Head of caudate nucleus (tissue), 42 donors: ENCODE results near the gene SNX10.

Source experiments
- DNase-seq, 42 donors: peaks; one replicate each; pipeline versions ENCODE4 v3.0.0 to v3.0.0-alpha.2; 2020 to 2021; ENCODE audit warnings: mixed read lengths in 7 of 42
- intact Hi-C: fragments of 100-400 bp; cut with DNase I; formaldehyde crosslinking; loops from one replicate; pipeline ENCODE4 v1.15.0; 2022

The SNX10 gene

DNA sequence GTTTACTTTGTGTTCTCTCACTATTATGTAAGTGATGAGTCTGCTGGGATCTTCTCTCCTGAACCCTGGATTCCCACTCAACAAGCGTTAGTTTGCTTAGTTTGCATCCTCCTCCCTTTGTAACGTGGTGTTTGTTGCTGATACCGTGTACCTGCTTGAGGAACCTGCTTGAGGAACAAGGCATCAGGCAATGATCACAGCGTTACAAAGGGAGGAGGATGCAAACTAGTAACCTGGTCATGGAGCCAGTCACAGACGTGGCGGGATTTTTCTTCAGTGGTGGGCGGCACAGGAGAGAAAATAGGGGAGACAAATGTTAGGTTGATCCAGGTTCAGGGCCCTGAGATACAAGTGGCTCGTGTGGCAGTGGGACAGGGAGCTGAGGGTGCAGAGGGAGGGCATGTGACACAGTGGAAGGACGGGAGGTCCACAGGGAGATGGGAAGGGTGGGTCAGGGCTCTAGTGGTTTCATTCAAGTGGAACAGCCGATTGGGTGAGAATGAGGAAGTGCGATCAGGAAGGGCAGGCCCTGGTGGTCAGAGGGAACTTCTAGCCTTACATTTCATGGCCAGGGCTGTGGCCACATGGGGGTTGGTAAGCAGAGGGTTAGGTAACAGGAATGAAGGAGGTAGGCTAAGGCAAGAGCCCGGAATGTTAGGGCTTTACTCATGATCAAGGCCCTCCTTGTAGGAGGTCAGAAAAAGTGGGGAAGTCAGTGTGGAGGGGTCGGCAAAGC is 38.0 kb downstream of the SNX10 start:
- intact Hi-C loops, result no loop called here

DNA sequence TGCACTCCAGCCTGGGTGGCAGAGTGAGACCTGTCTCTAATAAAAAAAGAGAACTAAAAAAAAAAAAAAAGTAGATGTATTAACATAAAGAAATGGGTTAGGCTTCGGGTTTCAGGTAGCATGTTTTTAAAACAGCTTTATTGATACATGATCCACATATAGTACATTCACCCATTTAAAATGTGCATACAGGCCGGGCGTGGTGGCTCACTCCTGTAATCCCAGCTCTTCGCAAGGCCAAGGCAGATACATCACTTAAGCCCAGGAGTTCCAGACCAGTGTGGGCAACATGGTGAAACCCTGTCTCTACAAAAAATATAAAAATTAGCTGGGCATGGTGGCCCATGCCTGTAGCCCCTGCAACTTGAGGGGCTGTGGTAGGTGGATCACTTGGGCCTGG is 39.5 kb downstream of the SNX10 start:
- intact Hi-C loops, result no loop called here
- peak in 1 of 42 donors; percentile 14 for DNase-seq

More for the DNA sequence above, 38.0 kb downstream of the SNX10 start:
- DNase-seq, result peak in 14 of 42 donors; percentile 8 to 51 (median 28)

DNA sequence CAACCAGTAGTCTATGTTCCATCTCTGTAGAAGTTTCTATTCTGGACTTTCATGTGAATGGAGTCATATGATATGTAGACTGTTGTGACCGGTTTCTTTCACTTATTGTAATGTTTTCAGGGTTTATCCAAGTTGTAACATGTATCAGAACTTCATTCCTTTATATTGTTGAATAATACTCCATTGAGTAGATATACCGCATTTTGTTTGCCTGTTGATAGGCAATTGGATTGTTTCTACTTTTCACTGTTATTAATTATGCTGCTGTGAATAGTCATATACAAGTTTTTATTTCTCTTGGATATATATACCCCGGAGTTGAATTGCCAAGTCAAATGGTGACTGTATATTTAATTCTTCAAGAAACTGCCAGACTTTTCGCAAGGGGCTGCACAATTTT is 40.1 kb downstream of the SNX10 start:
- intact Hi-C loops, result no loop called here

DNA sequence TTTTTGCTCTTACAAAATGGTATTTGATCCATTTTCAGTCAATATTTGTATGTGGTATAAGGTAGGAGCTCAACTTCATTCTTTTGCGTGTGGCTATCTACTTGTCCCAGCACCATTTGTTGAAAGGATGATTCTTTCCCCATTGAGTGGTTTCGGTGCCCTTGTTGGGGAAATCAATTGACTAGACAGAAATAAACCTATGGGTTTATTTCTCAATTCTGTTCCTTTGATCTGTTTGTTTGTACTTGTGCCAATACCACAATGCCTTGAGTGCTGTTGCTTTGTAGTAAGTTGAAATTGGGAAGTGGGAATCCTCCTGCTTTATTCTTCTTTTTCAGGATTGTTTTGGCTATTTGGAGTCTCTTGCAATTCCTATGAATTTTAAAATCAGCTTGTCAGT is 41.0 kb downstream of the SNX10 start:
- peak in 1 of 42 donors; percentile 8 for DNase-seq
- intact Hi-C loops, result no loop called here

More for the DNA sequence above, 40.1 kb downstream of the SNX10 start:
- DNase-seq, result no peak

DNA sequence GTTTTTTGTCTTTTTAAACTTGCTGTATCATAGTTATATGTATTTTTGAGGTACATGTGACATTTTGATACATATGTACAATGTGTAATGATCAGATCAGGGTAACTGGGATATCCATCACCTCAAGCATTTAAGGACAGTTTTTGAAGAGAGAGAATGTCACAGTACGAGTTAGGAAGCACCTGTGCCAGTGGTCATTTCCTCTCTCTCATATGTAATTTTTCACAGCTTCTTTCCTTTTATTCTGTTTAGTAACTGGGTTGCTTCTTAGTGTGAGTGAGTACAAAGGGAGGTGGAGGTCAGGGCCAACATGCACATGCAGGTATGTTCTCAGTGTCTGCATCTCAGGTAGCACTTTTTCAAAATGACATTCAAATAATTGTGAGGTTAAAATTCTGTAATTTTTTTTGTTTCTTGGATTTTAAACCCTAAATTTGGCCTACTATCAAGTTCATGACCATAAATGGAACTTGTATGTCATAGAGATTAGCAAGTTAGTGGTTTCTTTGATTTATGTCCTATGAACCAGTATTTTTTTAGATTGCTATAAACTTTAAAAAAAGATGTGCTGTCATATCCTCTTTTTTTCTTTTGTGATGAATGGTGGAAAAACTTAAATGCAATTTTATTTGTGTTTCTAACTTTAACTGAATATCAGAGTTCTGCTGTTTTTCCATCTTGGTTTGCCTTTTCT is 42.7 kb downstream of the SNX10 start:
- intact Hi-C loops, result no loop called here
- peak in 1 of 42 donors; percentile 8 for DNase-seq

DNA sequence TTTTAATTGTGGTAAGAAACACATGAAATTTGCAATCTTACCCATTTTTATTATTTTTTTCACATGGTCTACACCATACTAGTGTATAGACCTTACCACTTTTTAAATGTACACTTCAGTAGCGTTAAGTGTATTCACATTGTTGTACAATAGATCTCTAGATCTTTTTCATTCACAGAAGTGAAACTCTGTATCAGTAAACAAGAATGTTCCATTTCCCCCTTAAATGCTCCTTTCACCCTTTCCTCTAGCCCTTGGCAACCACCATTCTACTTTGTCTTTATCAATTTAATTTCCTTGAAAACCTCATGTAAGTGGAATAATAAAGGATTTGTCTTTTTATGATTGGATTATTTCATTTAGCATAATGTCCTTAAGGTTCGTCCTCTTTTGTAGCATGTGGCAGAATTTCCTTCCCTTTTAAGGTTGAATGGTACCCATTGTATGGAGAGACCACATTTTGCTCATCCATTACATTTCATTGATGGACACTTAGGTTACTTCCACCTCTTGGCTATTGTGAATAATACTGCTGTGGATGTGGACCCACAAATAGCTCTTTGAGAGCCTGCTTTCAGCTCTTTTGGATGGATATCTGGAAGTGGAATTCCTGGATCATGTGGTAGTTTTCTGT is 45.7 kb downstream of the SNX10 start:
- intact Hi-C loops, result no loop called here
- no peak for DNase-seq

DNA sequence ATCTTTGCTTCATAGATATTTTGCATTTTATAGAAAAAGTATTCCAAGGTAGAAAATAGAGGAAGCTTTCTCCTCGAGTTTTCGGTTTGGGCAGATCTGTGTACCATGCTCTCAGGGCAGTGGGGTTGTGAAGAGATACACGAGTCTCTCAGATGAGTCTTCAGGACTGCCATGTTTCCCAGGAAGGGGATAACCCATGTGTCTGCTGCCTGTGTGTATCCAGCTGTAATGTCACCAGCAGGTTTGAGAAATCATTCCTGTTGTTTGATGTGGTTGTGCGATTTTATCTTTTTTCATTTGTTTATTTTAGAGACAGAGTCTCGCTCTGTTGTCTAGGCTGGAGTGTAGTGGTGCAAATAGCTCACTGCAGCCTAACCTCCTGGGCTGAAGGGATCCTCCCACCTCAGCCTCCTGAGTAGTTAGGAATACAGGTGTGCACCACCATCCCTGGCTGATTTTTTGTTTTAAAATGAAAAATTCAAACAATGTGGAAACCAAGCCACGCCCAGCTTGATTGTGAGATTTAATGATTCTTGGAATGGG is 48.9 kb downstream of the SNX10 start:
- DNase-seq, result peak in 1 of 42 donors; percentile 31

DNA sequence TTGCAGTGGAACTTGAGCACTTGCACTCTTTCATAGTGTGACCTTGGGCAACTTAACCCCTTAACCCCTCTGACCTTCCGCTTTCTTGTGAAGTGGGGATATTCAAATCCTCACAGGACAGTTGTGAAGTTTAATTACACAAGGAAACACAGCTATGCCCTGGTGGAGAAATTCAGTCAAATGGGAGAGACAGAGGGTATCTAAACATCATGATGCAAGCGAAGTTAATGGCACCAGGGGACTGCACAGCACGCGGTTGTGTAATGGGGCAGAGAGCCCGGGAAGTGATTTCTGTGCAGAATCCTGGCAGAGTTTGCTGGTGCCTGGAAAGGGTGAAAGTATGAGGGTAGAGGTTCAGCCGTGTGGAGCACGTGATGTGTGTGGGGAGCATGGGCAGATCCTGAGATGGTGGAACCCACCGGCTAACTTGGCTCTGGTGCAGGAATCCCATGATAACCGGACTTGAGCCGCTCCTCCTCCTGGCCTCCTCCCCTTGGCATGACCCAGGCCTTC is 51.7 kb downstream of the SNX10 start:
- intact Hi-C loops, result no loop called here
- peak in 1 of 42 donors; percentile 35 for DNase-seq

More for the DNA sequence above, 48.9 kb downstream of the SNX10 start:
- intact Hi-C loops, result no loop called here

DNA sequence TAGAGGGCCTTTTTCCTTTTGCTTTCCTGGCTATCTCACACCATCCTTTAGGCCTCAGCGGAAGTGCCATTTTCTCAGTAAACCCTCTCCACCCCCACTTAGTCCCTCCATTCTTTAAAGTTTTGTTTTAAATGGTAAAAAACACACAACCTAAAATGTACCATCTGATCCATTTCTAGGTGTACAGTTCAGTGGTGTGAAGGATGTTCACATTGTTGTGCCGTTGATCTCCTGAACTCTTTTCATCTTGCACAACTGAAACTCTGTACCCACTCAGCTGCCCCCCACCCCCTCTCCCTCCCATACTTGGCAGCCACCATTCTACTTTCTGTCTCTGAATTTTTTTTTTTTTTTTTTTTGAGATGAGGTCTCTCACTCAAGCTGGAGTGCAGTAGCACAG is 52.2 kb downstream of the SNX10 start:
- intact Hi-C loops, result no loop called here
- DNase-seq, result peak in 1 of 42 donors; percentile 4

DNA sequence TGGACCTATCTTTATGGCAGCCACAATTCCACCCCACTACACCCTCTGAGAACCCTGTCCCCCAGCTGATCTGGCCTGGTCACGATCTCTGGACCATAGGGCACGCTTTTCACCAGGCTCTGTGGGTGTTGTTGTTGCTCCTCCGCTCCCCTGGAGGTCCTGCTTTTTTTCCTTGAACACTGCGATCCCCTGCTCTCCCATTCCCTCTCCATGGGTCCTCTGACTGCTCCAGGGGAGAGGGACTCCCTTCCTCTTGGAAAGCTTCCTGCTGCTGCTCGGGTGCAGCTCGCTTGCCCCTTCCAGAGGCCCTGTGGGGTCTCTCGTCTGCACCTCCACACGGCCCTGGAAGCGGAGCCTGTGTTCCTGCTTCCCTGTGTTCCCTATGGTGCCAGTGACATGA is 53.5 kb downstream of the SNX10 start:
- intact Hi-C loops, result no loop called here
- peak in 1 of 42 donors; percentile 27 for DNase-seq

DNA sequence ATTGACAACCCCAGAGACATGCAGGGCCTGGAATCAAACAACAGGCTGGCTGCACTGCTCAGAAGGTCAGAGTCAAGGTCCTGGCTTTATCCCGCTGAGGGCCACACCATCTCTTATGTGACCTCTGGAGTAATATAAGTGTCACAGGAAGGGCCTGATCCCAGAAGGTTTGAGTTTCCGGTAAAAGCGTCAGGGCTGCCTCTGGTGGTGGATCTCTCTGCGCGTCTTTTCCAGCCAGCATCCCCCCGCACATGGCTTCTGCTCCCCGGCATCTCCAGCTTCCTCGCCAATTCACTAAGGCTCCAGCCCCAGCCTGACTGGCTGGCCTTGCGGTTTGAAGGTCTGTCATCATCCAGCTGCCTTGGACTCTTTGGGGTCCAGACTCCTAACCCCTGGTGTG is 54.2 kb downstream of the SNX10 start:
- DNase-seq, result peak in 1 of 42 donors; percentile 40
- intact Hi-C loops, result no loop called here

DNA sequence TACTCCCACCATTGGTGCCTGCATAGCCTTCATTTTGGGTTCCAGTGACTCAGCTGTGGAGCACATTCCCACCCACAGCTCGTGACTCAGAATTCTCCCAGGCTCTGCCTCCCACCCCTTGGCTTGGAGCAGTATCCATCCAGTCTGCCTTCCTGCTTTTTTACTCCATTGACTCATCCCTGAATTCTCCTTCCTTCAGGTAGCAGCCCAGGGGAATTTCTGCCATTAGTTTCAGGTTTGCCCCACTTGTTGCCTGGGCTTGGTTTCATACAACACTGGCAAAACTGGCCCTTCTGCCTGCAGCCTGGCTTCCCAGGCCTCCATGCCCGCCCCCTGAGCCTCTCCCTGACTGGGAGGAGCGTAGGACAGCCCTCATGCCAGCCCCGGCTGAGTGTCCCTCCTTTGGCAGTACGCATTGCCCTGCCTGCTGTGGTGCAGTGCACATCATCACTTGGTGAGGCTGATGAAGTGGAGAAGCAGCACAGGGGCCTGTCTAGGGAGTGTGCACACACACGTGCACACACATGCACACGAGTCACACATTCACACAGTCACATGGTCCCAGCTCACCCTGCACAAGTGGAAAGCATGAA is 55.0 kb downstream of the SNX10 start:
- peak; percentile 30 to 92 (median 69) for DNase-seq
- intact Hi-C loops, result no loop called here

DNA sequence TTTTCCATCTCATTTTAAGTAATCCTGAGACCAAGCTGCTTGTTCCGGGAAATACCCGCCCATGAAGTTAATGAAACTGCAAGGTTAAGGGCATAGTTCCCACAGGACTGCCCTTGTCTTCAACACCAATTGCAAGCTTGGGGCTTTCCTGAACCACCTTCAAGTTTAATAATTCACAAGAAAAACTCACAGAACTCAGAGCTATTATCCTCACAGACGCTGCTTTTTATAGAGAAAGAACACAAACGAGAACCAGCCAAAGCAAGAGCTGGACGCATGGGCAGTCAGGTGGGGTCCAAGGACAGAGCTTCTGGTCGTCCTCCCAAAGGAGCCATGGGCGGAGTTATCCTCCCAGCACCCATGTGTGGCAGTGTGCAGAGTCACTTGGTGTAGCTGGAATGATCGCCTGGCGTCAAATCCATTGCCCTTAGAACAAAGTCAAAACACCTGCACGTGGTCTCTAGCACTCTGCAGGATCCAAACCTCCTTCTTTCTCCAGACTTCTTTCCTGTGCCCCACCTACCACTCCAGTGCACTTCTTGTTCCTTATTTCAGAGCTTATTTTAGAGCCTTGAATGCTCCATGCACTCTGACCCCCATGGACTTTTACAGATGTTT is 56.7 kb downstream of the SNX10 start:
- intact Hi-C loops, result no loop called here
- peak in 1 of 42 donors; percentile 29 for DNase-seq

DNA sequence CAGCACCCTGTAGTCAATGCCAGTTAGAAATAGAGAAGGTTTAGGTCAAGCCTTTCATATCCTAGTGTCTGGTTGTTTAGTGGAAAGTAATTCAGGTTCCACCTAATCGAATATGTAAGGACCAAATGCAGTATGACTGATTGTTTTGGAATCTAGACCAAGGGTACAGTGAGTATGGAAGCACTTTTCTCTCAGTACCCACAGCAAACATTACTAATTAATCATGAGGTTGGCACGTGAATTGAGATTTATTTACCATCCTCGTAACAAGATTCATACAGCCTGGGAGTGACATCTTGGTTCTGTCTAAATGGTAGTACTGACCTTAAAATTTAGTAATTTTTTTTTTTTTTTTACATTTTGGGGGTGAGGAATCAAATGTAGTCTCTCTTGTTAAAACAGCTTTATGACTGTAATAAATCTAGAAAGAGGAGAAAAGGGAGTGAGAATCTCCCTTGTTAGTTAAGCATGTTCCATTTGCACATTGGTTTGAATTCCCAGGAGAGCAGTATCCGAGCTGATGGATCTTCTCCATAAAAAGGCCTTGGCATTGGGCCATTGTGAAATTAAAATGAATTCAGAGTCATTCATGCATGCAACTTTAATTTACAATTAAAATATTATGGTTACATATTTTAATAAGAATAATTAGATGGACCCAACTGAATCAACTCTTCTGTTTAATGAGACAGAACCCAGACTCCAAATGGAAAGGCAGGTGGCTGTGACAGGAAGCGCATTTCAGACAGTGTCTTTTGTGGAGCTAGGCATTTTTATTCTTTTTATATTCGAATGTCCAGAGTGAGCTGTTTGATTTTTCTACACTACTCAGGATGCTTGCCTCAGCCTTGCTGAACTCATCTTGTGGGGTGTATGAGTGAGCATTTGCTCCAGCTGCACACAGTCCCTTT is 57.6 kb downstream of the SNX10 start:
- intact Hi-C loops, result no loop called here
- no peak for DNase-seq

DNA sequence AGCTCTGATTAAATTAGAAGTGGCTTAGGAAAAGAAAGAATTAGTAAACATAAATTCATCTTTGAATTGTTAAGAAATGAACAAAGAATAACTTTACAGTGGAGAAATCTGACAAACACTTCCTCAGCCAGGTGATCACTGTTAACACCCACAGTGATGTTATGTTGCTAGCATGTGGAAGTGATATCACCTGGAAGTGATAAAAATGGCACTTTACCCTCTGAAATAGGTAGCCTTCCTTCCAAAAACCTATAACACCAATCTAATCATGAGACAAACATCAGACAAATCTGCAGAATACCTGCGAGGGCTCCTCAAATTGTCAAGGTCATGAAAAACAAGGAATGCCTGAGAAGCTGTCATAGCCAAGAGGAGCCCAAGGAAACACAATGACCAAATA is 59.5 kb downstream of the SNX10 start:
- intact Hi-C loops, result no loop called here
- DNase-seq, result no peak

DNA sequence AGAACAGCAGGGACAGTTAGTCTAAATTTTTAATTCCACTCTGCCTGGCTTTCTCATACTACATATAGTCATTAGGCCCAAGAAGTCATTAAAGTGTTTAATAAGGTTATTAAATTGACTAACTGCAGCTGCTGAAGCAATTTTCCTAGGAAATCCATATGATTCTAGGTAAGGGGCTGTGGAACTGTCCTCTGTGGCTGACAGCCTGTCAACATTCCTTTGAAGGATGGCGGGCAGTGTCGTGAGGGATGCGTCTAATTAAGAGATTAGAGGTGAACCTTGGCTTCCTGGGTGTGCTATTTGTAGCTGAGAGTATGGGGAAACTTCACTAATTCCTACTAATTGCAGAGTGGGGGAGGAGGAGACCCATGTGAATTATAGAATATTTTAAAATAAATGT is 64.6 kb downstream of the SNX10 start:
- no peak for DNase-seq
- intact Hi-C loops, result no loop called here

DNA sequence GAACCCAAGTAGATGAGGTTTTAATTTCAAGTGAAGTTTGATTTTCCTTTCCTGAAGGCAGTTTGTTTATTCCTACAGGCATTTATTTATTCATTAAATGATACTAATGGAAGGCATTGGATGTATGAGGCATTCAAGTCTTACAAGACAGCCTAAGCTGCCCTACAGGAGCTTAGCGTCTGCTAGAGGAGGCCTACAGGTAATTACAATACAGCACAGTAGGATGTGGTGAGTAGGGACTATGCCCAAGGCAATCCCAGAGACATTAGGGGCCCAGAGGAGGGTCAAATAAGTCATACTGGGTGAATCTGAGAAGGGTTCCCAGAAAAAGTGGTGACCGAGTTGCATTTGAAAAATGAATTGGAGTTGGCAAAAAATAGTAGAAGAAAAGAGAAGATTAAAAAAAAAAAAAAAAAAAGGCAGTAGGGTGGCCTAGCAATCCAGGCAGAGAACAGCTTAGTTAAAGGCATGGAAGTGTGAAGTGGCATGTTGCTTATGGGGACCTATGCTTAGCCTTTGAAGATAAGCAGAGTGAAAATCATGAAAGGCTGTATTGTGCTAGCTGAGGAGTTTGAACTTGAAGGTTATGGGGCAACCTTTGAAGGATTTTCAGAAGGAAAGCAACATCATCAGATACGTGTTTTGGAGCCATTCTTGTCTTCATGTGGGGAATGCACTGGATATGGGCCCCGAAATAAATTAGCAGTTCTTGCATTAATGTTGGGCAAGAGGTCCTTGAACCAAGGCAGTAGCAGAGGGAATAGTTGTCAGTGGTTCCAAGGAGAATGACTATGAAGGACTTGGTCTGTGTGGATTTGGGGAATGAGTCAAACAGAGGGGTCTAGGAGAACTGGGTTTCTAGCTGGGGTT is 65.5 kb downstream of the SNX10 start:
- intact Hi-C loops, result no loop called here
- no peak for DNase-seq
